Prostate gland (tissue), 2 donors: Measurements from ENCODE around the gene CPSF3.

ENCODE experiments used
- CTCF ChIP-seq, 4 experiments: fragments of 200-600 bp in 2 of 4; fragments of 450-650 bp in 2 of 4; sonication (generic) in 2 of 4; IDR thresholded peaks; 1 replicate in 3 of 4; 2 replicates in 1 of 4; pipeline ENCODE4 v1.5.1; 2016 to 2019; ENCODE audit warnings: antibody characterized with exemption in 4 of 4, mild to moderate bottlenecking in 2 of 4, moderate library complexity in 2 of 4
- POLR2A ChIP-seq: fragments of 450-650 bp; IDR thresholded peaks from one replicate; pipeline ENCODE4 v1.6.1; 2016; ENCODE audit warnings: antibody characterized with exemption, mild to moderate bottlenecking
- POLR2AphosphoS5 ChIP-seq: sonication (generic); formaldehyde crosslinking; IDR thresholded peaks from one replicate; pipeline ENCODE4 v1.6.1; 2017; ENCODE audit warnings: antibody characterized with exemption

GRCh38 chr2:9518780-9519179 lies 95.3 kb downstream of the CPSF3 start:
- TF ChIP-seq CTCF (IDR thresholded peaks at IDR 0.05) (no peak), POLR2A (no peak), POLR2AphosphoS5 (no peak)
